DMS79 (cell line): Measurements from ENCODE around the gene SSPN.
"Not testable (repeated sequence)": the region's sequence is repeated elsewhere in the genome, so short reads cannot be mapped to it uniquely, and the experiment has no call there.

Experiments
- DNase-seq: peaks from one replicate; lab custom pipeline; 2025; lab: John Stamatoyannopoulos, UW

Gene SSPN

GRCh38 chr12:26229910-26230309 is 34.5 kb downstream of the SSPN start:
- no peak for DNase-seq

- DNase-seq = no peak
Observed at GRCh38 chr12:26231470-26231869, 36.1 kb downstream of the SSPN start.

DNA sequence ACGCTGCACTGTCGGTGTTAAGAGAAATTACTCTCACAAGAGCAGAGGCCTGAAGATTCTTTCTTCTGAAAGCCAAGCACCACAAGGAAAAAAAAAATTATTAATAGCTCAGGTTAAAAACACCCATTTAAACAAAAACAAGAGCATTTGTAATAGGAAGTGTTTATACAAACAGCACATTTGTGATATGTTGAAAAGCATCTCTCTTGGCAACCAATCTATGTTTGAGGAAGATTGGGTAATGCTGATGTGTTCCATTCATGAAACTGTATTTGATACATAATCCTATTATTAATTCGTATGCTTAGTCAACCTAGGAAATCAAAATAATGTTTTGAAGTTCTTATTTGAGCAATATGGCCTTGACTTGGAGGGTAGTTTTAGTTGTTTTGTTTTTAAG is 36.5 kb downstream of the SSPN start:
- DNase-seq = no peak

GRCh38 chr12:26233631-26234030 is 38.3 kb downstream of the SSPN start:
- DNase-seq = no peak

GRCh38 chr12:26235465-26235864 is 40.1 kb downstream of the SSPN start:
- not testable (repeated sequence) for DNase-seq

DNA sequence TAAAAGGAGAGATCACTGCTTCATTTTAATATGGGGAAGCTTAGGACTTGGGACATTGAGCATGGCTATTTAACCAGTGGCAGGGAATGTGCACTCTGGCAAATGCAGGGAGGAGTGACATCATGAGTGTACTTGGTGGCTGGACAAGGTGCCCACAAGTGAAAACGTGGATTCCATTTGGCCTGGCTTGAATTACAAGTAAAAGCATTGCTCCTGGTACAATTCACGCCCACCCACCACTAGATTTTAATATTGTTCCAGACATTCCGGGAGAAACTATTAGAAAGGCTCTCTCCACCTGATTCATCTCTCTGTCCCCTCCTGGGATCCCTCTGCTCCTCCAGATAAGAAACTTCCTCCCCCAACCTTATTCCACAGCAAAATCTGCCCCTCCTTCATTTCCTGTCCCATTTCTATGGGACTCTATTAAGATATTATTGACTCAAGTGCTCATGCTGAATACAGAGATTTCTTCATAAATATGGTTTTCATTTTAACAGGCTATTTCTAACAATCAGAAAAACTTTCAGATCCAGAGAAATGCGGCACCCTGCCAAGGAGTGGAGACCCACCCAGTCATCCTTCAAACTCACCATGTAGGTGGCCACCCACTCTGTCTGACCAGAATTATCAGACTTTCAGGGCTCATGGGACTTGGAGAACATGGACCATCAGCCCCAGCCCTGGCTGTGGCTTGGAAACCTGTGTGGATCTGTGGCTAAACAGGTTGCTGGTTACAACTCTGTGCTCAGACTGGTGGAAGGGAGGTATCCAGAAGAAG is 43.2 kb downstream of the SSPN start:
- DNase-seq = no peak

DNA sequence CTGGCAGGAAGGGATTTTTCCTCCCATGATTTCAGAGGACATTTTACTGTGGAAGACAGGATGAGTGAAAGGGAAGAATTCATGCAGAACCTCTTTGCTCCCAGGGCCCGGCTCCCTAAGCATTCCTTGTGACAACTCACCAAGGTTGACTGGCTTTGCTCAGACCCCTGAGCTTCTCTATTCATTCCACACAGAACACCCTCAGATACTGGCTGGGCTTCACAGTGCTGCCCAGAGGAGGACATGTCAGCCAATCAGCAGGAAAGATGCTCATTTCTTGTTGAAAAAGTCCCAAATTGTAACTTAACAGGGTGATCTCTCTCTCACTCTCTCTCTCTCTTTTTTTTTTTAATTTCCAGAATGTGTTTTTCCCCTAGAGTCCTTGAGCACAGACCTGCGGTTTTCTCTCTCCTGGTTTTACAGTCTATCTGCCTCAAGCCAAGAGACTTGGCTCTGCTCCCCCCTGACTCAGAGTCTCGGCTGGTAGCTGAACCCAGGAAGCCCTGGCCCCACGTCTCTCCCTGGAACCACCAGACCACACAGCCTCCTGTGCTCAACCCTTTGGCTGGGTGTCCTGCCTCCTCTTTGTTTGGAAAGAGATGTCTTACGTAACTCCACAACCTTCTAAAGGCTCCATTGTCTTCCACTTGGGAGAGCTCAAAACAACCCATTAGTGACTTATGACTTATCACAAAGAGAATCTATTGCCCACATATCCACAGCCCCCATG is 43.9 kb downstream of the SSPN start:
- no peak for DNase-seq

DNA sequence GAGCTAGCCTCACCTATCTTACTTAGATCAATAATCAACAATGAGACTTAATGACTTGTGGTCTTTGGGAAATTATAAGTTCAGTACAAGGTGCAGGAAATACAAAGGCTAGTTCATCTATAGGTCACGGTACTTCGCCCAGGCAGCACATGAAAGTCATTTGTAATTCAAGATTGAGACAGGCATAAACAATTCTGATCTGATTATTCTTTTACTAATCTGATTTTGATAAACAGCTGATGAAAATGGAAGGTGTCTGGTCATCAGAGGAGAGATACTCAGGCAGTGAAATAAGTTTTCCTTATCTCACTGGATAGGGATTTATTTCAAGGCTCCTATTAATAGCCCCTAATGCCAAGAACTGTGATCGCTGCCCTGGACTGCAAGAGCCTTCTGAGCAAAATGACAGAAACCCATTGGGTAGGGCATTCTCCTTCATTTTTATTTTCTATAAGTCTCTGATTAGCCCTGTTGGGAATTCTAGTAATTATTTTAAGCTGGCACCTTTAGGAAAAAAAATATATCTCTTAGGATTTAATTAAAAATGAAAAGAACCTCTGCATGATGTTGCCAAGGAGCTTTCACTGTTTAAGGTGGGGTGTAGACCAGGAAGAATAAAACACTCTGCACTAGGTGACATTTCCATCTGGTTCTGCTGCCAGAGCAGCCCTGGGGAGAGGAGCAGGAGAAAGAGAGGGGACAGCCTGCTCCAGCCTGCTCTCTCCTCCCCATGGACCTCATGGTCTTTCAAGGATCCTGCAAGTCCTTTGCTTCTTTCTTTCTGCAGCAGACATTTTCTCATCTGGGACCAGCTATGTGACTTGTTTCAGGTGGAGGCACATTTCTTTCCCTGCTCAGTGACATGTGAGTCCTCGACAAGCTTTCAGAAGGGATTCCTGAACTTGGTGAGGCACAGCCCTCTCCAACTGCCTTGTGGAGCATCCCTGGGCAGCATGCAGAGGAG is 44.8 kb downstream of the SSPN start:
- no peak for DNase-seq

GRCh38 chr12:26241080-26241479 is 45.7 kb downstream of the SSPN start:
- DNase-seq = no peak

DNA sequence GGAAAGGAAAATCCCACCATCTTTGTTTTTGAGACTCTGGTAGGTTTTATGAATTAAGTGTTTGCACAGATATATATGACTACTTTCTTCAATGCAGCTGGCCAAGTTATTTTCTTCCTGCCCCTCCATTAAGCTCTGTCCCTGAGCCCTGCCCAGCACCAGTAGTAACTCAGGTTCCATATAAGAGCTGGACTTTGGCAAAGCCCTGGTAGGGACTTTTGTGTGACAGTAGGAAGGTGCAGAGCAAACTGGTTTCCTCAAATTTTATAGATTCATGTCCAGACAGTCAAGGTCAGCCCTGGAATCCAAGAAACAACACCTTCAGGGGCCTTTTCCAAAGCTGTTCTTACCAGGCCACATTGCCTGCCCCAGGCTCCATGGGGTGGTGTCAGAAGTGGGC is 47.3 kb downstream of the SSPN start:
- no peak for DNase-seq

- DNase-seq = no peak
Observed at GRCh38 chr12:26244503-26244902, 49.1 kb downstream of the SSPN start.

DNA sequence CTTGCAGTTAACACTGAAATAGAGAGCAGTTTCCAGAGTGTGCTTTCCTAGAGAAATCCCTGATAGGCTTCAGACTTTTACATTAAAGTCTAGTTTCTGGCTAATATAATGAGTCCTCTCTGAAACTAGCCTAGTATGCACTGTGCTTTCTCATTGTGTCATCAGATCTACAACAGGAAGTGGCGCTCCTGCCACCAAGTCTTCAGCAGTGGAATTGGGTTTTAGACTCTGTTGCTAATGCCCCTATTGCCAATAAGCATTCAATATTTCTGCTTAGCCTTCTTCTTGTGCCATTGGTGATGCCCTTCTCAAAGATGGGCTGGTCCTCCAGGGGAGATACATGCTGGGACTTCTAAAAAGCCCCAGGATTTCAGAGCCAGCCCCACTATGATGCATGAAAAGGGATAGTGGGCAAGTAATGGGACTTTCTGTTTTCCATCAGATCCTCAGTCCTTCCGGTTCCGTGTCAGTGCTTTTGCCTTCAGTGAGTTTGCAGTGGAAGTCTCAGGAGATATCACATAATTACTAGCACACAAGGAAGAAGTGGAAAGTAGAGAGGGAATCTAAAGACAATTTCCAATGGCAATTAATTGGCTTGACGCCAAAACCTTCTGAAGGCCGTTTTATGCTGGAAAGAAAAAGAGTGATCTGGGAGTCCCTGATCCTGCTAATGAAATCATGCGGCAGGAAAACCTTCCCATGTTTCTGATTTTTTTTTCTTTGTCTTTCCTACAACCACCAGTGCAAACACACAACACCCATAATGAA is 50.0 kb downstream of the SSPN start:
- no peak for DNase-seq

DNA sequence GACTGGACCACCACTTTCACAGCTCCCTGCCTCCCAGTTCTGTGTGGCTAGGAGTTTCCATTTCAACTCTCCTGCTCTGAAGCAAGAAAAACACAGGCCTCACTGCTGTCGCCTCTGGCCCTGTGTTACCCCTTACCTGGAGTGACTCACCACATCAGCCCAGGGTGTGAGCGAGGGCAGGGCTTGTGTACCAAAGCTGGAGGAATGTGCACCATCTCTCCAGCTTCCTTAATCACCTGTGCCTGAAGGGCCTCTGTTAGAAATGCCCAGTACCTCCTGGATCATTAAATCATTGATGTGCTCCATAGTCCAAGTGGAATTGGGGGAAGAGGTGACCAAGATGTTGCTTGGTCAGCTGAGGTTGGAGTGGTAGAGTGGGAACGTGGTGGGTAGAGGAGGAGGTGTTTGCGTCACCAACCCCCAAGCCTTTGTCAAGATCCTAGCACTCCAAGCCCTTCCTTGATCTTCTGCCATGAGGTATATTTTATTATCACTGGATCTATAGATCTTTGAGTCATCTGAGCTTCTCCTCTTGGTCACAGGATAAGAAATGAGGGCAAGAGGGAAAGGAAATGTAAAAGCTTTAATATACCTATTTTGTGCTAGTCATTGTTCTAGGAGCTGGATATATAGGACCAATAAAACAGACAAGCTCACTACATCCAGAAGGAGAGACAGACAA is 51.3 kb downstream of the SSPN start:
- DNase-seq = no peak

DNA sequence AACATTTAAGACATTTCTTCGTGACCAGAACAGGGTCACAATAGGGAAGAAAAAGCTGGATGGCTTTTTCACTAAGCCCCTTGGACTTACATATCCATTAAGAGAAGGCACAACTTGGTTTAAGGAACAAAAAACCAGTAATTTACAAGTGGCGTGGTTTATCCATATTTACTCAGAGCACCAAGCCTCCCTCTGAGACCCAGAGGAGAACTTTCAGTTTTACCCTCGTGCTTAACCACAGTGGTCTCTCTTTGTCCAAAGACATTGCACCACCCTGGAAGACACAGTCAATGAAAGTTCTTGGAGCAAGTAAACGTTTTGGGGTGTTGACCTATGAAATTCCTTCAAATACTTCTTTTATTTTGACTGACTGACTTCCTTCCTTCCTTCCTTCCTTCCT is 52.5 kb downstream of the SSPN start:
- no peak for DNase-seq

DNA sequence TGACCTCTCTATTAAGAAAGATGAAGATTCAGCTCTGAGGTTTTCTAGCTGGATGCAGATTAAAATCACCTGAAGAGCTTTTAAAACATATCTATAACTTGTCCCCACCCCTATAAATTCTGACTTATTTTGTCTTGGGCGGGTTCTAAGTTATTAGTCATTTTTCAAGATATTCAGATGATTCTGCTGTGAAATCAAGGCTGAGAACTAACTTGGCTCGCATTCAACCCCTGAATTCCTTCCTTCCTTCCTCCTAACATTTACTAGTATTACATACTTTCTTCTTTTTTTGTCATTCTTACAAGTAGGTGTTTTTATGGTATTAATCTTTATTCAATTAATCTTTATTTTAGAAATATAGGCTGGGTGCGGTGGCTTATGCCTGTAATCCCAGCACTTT is 55.4 kb downstream of the SSPN start:
- DNase-seq = no peak

- DNase-seq = no peak
Observed at GRCh38 chr12:26251600-26251999, 56.2 kb downstream of the SSPN start.

- DNase-seq = no peak
Observed at GRCh38 chr12:26252946-26253345, 57.6 kb downstream of the SSPN start.

- DNase-seq = no peak
Observed at GRCh38 chr12:26255893-26256645, 60.7 kb downstream of the SSPN start.

- DNase-seq = no peak
Observed at GRCh38 chr12:26264215-26264838, 69.0 kb downstream of the SSPN start.

GRCh38 chr12:26265606-26266005 is 70.2 kb downstream of the SSPN start:
- DNase-seq = no peak
